KMS-11 (cell line): ENCODE measurements around the gene PDE10A.

Source experiments
- H2AFZ ChIP-seq: fragments of 200-600 bp; sonication (generic); 2 replicates; pipeline ENCODE4 v1.6.1; 2016; ENCODE audit warnings: antibody characterized with exemption, mixed run types, low read depth
- H3K27ac ChIP-seq: fragments of 200-600 bp; sonication (generic); 2 replicates; pipeline ENCODE4 v1.6.1; 2016; ENCODE audit warnings: mild to moderate bottlenecking, mixed run types
- H3K27me3 ChIP-seq: fragments of 200-600 bp; sonication (generic); 2 replicates; pipeline ENCODE4 v1.6.1; 2017; ENCODE audit warnings: mild to moderate bottlenecking, low read depth, mixed run types, moderate library complexity; ENCODE audit not compliant: insufficient read depth
- H3K36me3 ChIP-seq: fragments of 200-600 bp; sonication (generic); 2 replicates; pipeline ENCODE4 v1.6.1; 2017; ENCODE audit warnings: mild to moderate bottlenecking, mixed run types; ENCODE audit not compliant: insufficient read depth
- H3K4me1 ChIP-seq: fragments of 200-600 bp; sonication (generic); 2 replicates; pipeline ENCODE4 v1.6.1; 2016; ENCODE audit warnings: mild to moderate bottlenecking, low read depth, mixed run types; ENCODE audit not compliant: poor library complexity, severe bottlenecking
- H3K4me2 ChIP-seq: fragments of 200-600 bp; sonication (generic); 2 replicates; pipeline ENCODE4 v1.7.0; 2016; ENCODE audit warnings: mild to moderate bottlenecking, mixed run types
- H3K4me3 ChIP-seq: fragments of 200-600 bp; sonication (generic); IDR thresholded peaks from 2 replicates; pipeline ENCODE4 v1.6.1; 2017; ENCODE audit warnings: low read depth, low read length, mixed read lengths; ENCODE audit not compliant: insufficient read depth
- H3K79me2 ChIP-seq: fragments of 200-600 bp; sonication (generic); 2 replicates; pipeline ENCODE4 v1.6.1; 2016; ENCODE audit warnings: low read depth, mixed run types; ENCODE audit not compliant: insufficient read depth
- H3K9ac ChIP-seq: fragments of 200-600 bp; sonication (generic); 2 replicates; pipeline ENCODE4 v1.6.1; 2016; ENCODE audit warnings: mild to moderate bottlenecking, mixed run types
- H4K20me1 ChIP-seq: fragments of 200-600 bp; sonication (generic); 2 replicates; pipeline ENCODE4 v1.6.1; 2016; ENCODE audit warnings: mild to moderate bottlenecking, mixed run types; ENCODE audit not compliant: insufficient read depth
- CTCF ChIP-seq: fragments of 200-600 bp; sonication (generic); conservative IDR thresholded peaks from 2 replicates; pipeline ENCODE4 v1.6.1; 2017; ENCODE audit warnings: low read depth, mild to moderate bottlenecking, antibody characterized with exemption, low read length, moderate library complexity, mixed read lengths

Gene PDE10A

GRCh38 chr6:165448210-165448609, 214.8 kb downstream of the PDE10A start:
- TF ChIP-seq CTCF = no peak
- Histone ChIP-seq H3K4me3 (no peak overlapping the region), H3K4me2 (no peak overlapping the region), H3K36me3 (no peaks in the 10 kb centered on the region), H3K27ac (no peak overlapping the region), H3K4me1 (no peaks in the 10 kb centered on the region), H2AFZ (no peak overlapping the region), H3K9ac (no peak overlapping the region), H4K20me1 (no peaks in the 10 kb centered on the region), H3K79me2 (no peaks in the 10 kb centered on the region), H3K27me3 (no peaks in the 10 kb centered on the region)

GRCh38 chr6:165447141-165447540, 215.9 kb downstream of the PDE10A start:
- no peaks in the 10 kb centered on the region for H3K27me3 ChIP-seq
- no peak overlapping the region for H2AFZ ChIP-seq
- H3K4me3 ChIP-seq = no peak overlapping the region
- no peak overlapping the region for H3K27ac ChIP-seq
- H3K9ac ChIP-seq = no peak overlapping the region
- TF ChIP-seq CTCF = no peak
- no peaks in the 10 kb centered on the region for H3K79me2 ChIP-seq
- H3K36me3 ChIP-seq = no peaks in the 10 kb centered on the region
- no peaks in the 10 kb centered on the region for H3K4me1 ChIP-seq
- H4K20me1 ChIP-seq = no peaks in the 10 kb centered on the region
- no peak overlapping the region for H3K4me2 ChIP-seq

GRCh38 chr6:165446331-165446730, 216.7 kb downstream of the PDE10A start:
- Histone ChIP-seq H3K9ac (no peak overlapping the region), H3K79me2 (no peaks in the 10 kb centered on the region), H3K27me3 (no peaks in the 10 kb centered on the region), H3K36me3 (no peaks in the 10 kb centered on the region), H3K27ac (no peak overlapping the region), H3K4me2 (no peak overlapping the region), H3K4me3 (no peak overlapping the region), H3K4me1 (no peaks in the 10 kb centered on the region), H2AFZ (no peak overlapping the region), H4K20me1 (no peaks in the 10 kb centered on the region)
- no peak for TF ChIP-seq CTCF

GRCh38 chr6:165443462-165443861, 219.6 kb downstream of the PDE10A start:
- Histone ChIP-seq H3K4me1 (no peaks in the 10 kb centered on the region), H3K9ac (no peak overlapping the region), H4K20me1 (no peaks in the 10 kb centered on the region), H3K79me2 (no peaks in the 10 kb centered on the region), H3K4me3 (no peak overlapping the region), H3K27me3 (no peaks in the 10 kb centered on the region), H3K27ac (no peak overlapping the region), H3K4me2 (no peak overlapping the region), H2AFZ (no peak overlapping the region), H3K36me3 (no peaks in the 10 kb centered on the region)
- no peak for TF ChIP-seq CTCF

- Histone ChIP-seq H3K79me2 (no peaks in the 10 kb centered on the region), H3K4me1 (no peaks in the 10 kb centered on the region), H2AFZ (no peak overlapping the region), H3K27me3 (no peaks in the 10 kb centered on the region), H3K9ac (no peak overlapping the region), H3K36me3 (no peaks in the 10 kb centered on the region), H3K27ac (no peak overlapping the region), H3K4me3 (no peak overlapping the region), H4K20me1 (no peaks in the 10 kb centered on the region), H3K4me2 (no peak overlapping the region)
- TF ChIP-seq CTCF = no peak
Measured at GRCh38 chr6:165441181-165441580, 221.9 kb downstream of the PDE10A start.
